Hepatic stellate cell (primary cell): ENCODE data around the gene CCDC136.
A peak's percentile ranks its signal among the peaks of the same experiment; 100 is the strongest.

ENCODE experiments used
- DNase-seq: peaks from one replicate; pipeline ENCODE4 v3.0.0; 2011; ENCODE audit warnings: low spot score

The CCDC136 gene

DNA sequence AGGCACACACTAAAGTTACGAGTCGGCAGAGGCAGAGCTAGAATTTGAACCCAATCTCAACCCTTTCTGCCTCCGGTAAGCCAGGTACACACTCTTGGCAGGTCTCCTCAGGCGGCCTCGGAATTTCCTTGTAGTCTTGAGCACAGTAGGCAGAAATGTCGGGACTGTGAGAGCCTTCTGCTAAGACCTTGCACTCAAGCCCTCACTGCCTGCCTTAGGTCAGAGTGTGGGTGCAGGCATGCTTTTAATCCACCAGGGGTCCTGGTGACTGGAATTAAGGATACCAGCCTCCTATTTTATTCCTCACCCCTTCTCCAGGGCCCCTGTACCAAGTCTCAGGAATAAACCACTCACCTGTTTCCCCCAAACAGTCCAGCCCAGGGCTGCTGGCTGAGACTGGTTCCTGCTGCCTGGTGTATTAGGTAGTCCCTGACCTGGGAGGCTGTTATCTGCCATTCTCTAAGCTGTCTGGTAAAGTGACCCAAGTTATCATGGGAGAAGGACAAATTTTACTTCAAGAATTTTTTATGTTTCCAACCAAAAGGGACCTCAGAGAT, 71.7 kb downstream of the CCDC136 start:
- peak; percentile 87 for DNase-seq

DNA sequence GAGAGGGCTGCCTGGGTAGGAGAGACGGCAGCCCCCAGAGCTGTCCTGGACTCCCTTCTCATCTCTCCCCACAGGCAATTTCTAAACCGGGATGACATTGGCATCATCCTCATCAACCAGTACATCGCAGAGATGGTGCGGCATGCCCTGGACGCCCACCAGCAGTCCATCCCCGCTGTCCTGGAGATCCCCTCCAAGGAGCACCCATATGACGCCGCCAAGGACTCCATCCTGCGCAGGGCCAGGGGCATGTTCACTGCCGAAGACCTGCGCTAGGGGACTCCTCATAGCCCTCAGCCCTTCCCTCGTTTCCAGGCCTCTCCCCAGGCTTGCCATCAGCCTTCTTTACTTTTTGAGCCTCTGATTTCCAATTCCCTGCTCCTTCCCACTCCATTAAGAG, 73.5 kb downstream of the CCDC136 start:
- no peak for DNase-seq

DNA sequence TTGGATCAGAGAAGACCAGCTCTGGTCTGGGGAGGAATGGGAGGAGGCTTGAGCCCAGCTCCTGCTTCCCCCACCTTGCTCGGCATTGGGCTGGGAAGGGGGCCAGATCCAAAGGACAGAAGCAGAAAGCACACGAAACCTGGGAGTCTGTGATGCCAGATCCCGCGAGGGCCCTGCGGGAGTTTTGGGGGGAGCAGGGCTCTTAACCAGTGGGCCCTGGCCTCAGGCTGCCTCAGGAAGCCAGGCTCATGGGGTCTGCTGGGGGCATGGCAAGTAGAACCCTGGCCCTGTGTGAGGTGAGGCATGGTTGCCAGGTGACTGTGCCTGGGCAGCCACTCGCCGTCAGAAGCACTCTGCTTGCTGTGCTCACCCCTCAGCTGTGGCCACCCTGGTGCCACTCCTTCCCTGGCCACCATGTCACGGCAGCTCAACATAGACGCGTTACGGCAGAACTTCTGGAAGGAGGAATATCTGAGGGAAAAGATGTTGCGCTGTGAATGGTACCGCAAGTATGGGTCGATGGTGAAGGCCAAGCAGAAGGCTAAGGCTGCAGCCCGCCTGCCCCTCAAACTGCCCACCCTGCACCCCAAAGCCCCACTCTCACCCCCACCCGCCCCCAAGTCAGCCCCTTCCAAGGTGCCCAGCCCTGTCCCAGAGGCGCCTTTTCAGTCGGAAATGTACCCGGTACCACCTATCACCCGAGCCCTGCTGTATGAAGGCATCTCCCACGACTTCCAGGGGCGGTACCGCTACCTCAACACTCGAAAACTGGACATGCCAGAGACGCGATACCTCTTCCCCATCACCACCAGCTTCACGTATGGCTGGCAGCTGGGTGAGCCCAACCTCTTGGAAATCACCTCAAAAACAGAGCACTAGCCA, 74.5 kb downstream of the CCDC136 start:
- no peak for DNase-seq

DNA sequence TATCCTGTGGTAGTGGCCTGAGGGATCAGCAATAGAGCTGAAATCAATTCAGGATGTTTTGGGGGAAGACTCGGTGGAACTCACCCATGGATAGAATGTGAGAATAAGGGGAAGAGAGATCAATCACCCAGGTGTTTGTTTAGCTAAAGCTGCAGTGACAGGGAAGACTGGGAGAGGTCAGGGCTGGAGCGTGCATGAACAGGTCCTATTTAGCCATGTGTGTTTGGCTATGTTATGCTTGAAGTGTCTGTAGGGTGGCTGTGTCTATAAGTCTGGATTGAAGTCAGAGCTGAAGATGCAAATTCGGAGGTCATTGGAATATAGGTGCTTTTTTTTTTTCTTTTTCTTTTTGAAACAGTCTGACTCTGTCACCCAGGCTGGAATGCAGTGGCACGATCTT, 75.5 kb downstream of the CCDC136 start:
- no peak for DNase-seq

DNA sequence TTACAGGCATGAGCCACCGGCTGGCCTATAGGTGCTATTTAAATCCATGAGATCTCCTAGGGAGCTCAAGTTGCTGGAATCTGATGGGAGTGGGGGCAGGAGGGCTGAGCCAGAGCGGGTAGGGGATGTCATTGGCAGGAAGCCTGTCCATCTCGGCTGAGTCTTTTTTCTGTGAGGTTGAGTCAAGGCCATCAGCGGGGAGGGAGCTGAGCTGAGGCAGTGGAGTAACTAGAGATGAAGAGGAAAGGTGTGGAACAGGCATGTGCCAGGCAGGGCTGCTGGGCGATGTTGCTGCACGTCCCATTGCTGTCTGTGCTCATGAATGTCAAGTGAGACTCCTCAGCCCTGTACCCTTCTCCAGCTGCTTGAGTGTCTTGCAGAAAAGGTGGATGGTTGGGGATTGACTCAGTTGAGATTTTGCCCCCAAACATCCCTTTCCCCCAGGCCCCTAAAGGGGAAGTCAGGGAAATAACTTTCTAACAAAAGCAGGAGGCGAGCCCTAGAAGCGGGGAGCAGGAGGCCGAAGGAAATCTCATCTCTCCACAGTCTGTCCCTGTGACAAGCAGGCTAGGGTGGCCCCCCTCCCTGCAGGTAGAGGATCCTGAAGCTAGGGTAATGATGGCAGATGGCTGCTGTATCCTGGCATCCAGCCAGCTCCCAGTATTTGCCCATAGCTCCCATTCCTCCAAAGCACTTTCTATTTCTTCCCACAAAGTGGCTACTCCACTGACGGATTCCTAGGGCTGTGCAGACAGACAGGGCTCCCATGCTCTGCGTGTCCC, 76.3 kb downstream of the CCDC136 start:
- DNase-seq, result no peak

DNA sequence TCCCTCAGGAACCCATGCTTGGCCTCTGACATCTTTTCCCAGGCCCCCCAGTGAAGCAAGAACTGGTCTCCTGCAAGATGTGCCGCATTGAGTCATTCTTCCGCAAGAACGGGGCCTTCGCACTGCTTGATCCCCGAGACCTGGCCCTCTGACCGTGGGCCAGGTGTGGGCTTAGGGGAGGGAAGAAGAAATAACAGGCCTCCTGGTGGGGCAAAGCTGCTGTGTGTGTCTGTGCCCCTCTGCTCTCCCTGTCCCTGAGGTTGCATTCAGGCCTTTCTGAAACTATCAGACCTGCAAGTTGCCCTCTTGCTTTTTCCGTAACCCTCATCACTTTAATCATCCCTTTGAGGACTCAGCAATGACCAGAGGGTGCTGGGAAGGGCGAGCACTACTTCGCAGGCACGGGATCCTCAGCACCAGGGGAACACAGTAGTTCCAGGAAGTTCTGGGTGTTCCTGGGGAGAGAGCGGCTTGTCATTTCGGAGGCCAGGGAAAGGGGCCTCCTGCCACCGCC, 76.9 kb downstream of the CCDC136 start:
- no peak for DNase-seq

DNA sequence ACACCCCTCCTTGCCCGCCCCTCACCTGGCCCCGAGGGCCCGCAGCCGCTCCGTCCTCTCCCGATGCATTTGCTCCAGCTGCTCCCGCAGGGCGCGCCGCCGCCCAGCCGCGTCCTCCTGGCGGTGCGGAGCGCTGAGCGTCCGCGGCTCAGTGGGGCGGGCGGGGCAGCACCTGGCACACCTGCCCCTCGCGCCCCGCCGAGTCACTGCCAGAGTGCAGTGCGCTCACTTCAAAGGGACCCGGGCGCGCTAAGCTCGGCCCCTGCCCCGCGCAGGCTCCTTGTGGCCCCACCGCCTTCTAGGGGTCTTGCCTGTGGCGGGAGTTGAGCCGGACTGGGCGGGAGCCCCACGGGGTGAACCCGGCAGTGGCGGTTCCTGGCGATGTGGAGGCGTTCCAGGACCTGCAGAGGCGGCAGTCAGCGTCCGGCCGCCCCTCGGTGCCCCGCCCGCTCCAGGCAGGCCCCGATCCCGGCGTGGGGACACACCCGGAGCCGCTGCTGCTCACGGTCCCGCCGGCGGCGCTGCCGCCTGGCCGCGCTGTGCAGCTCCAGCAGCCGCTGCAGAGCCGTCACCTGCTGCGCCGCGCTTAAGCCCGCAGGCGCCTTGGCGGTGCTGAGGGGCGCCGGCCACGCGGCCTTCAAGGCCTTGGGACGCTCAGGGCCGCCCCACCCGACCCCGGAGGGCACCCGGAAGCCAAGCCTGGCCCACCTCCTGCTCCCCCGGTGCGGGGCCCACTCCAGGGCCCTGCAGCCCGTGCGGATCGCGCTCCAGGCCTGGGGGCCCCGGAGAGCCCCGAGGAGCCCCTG, 77.6 kb downstream of the CCDC136 start:
- peak; percentile 59 for DNase-seq

DNA sequence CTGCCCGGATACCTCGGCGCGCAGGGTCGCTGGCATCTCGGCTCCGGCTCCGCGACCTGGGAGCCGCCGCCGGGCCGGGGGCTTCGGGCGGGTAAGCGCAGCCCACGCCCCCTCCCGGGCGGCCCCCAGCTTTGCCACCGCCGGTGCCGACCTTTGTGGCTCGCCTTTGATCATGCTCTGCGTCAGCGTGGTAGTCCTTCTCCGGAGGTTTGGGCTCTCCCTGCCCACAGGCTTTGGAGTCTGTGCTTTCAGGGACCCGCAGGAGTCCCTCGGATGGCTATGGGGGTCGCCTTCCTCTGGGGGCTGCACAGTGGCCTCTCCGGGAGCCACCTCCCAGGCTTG, 78.1 kb downstream of the CCDC136 start:
- no peak for DNase-seq

DNA sequence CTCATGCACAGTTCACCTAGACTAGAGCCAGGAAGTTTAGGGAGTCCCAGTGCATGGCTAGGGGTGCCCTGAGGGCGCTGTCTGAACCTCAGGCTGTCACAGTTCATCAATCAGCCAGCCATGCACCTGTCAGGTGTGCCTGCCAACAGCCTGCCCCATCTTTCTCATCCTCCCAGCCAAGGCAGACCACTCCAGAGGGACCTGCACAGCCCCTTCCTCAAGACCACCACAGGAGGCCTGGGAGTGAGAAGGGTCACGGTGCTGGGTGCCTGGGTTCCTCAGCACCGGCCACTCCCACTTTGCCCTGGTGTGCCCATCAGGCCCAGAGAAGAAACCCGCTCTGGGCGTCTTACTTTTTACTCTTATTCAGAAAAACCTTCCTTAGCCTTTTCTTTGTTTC, 79.3 kb downstream of the CCDC136 start:
- DNase-seq, result no peak
